BJ (cell line): ENCODE measurements around the gene KDM5C. TPM values are rescaled to one million over a fixed set of nuclear protein-coding genes. Genes with fewer than 3 reads are reported as not detected.

Experiments
- CTCF ChIA-PET: fragments of 350-600 bp; formaldehyde crosslinking; extraction: SDS; loops from one replicate; lab custom pipeline; 2021; ENCODE audit warnings: antibody characterized with exemption, inconsistent platforms; lab: Yijun Ruan, JAX
- POLR2A ChIA-PET: fragments of 300-600 bp; sonication (Branson Sonifier 250); formaldehyde crosslinking; extraction: SDS; loops from one replicate; lab custom pipeline; 2021; ENCODE audit warnings: antibody characterized with exemption; lab: Charles Lee
- DNase-seq: peaks from one replicate; pipeline ENCODE4 v3.0.0-alpha.2; 2011; ENCODE audit warnings: low read depth
- H3K27me3 ChIP-seq: 2 replicates; pipeline ENCODE4 v1.6.0; 2011; ENCODE audit warnings: low read length; ENCODE audit not compliant: control insufficient read depth, insufficient read depth
- H3K36me3 ChIP-seq: 2 replicates; pipeline ENCODE4 v1.5.1; 2011; ENCODE audit warnings: low read length; ENCODE audit not compliant: control insufficient read depth, insufficient read depth
- H3K4me3 ChIP-seq: 2 replicates; pipeline ENCODE4 v1.5.1; 2011; ENCODE audit warnings: low read depth, mild to moderate bottlenecking, control low read depth, low read length
- CTCF ChIP-seq: IDR thresholded peaks from 2 replicates; pipeline ENCODE4 v1.5.1; 2011; ENCODE audit warnings: low read depth, mild to moderate bottlenecking, control low read depth, inconsistent platforms, low read length, moderate library complexity; ENCODE audit not compliant: insufficient read depth
- polyA plus RNA-seq: library from polyadenylated mRNA; depleted of rRNA; stranded (reverse); fragments of >200 nt; gene quantifications from 2 replicates; pipeline ENCODE4 v1.2.3, GENCODE V29; 2011

The KDM5C gene
- polyA plus RNA-seq, 1 experiment, result 67.1 TPM

- no peak for TF ChIP-seq CTCF
- no peak for DNase-seq
- POLR2A ChIA-PET, result no interaction called here
- no peak overlapping the region for H3K4me3 ChIP-seq
- H3K27me3 ChIP-seq, result no peaks in the 10 kb centered on the region
- peaks cover 5% of the 10 kb centered on the region; the same call in 1 of the 2 replicates for H3K36me3 ChIP-seq
- CTCF ChIA-PET, result no interaction called here
These were observed 30.8 kb upstream of the KDM5C start for GRCh38 chrX:53255738-53256191.

- H3K36me3 ChIP-seq, result peaks cover 5% of the 10 kb centered on the region; the same call in 1 of the 2 replicates
- no peak overlapping the region for H3K4me3 ChIP-seq
- ChIA-PET CTCF (no interaction called here), POLR2A (no interaction called here)
- no peaks in the 10 kb centered on the region for H3K27me3 ChIP-seq
- no peak for TF ChIP-seq CTCF
- no peak for DNase-seq
These were observed 29.8 kb upstream of the KDM5C start for GRCh38 chrX:53254570-53255461.

GRCh38 chrX:53253293-53254020 is 28.4 kb upstream of the KDM5C start:
- Histone ChIP-seq H3K4me3 (no peak overlapping the region), H3K27me3 (no peaks in the 10 kb centered on the region), H3K36me3 (peaks cover 5% of the 10 kb centered on the region; the same call in 1 of the 2 replicates)
- no peak for DNase-seq
- CTCF ChIA-PET, result interaction anchor here (1.4 kb wide), 1 partner anchor 9 kb away, joined by 3 read pairs; no protein-coding TSS in a partner anchor
- POLR2A ChIA-PET, result no interaction called here
- TF ChIP-seq CTCF, result no peak

GRCh38 chrX:53251307-53251706 is 26.3 kb upstream of the KDM5C start:
- ChIA-PET CTCF (interaction anchor here (0.6 to 1.5 kb wide), 2 partner anchors 60 to 66 kb away, joined by 3 to 4 read pairs; no protein-coding TSS in a partner anchor), POLR2A (no interaction called here)
- no peak for TF ChIP-seq CTCF
- Histone ChIP-seq H3K4me3 (no peak overlapping the region), H3K27me3 (no peaks in the 10 kb centered on the region), H3K36me3 (peaks cover 5% of the 10 kb centered on the region; the same call in 1 of the 2 replicates)
- no peak for DNase-seq

- Histone ChIP-seq H3K27me3 (no peaks in the 10 kb centered on the region), H3K36me3 (peaks cover 5% of the 10 kb centered on the region; the same call in 1 of the 2 replicates), H3K4me3 (no peak overlapping the region)
- no peak for DNase-seq
- no peak for TF ChIP-seq CTCF
- CTCF ChIA-PET, result interaction anchor here (1.4 kb wide), 2 partner anchors 33 to 190 kb away, joined by 3 read pairs; no protein-coding TSS in a partner anchor
- POLR2A ChIA-PET, result no interaction called here
These were observed 25.5 kb upstream of the KDM5C start for GRCh38 chrX:53250556-53250955.
